ENCODE data around the gene PPP3CA.

The PPP3CA gene

GRCh38 chr4:101028886-101029285 is 318.4 kb downstream of the PPP3CA start:
- no peaks in the 10 kb centered on the region for H3K36me3 ChIP-seq (ENCODE audit: control insufficient read depth, low read depth, low read length)
- no peaks in the 10 kb centered on the region for H3K27me3 ChIP-seq (ENCODE audit: control insufficient read depth, insufficient read depth, low read length)
- no peak overlapping the region for H3K27ac ChIP-seq (ENCODE audit: low read length)
- H3K9me3 ChIP-seq (ENCODE audit: control insufficient read depth, low read depth, low read length), result no peaks in the 10 kb centered on the region
- no peak overlapping the region for H3K4me3 ChIP-seq (ENCODE audit: low read length)
- no peak overlapping the region for H3K9ac ChIP-seq (ENCODE audit: low read length)
- H3K4me1 ChIP-seq (ENCODE audit: control insufficient read depth, low read depth, low read length), result peaks cover 44% of the 10 kb centered on the region

- H3K4me1 ChIP-seq (ENCODE audit: control insufficient read depth, low read depth, low read length), result peaks cover 35% of the 10 kb centered on the region
- H3K36me3 ChIP-seq (ENCODE audit: control insufficient read depth, low read depth, low read length), result no peaks in the 10 kb centered on the region
- H3K27ac ChIP-seq (ENCODE audit: low read length), result no peak overlapping the region
- no peaks in the 10 kb centered on the region for H3K9me3 ChIP-seq (ENCODE audit: control insufficient read depth, low read depth, low read length)
- no peaks in the 10 kb centered on the region for H3K27me3 ChIP-seq (ENCODE audit: control insufficient read depth, insufficient read depth, low read length)
- H3K9ac ChIP-seq (ENCODE audit: low read length), result no peak overlapping the region
- H3K4me3 ChIP-seq (ENCODE audit: low read length), result no peak overlapping the region
These were observed 319.6 kb downstream of the PPP3CA start for GRCh38 chr4:101027721-101028120.

- no peaks in the 10 kb centered on the region for H3K9me3 ChIP-seq (ENCODE audit: control insufficient read depth, low read depth, low read length)
- no peaks in the 10 kb centered on the region for H3K36me3 ChIP-seq (ENCODE audit: control insufficient read depth, low read depth, low read length)
- no peak overlapping the region for H3K9ac ChIP-seq (ENCODE audit: low read length)
- no peaks in the 10 kb centered on the region for H3K27me3 ChIP-seq (ENCODE audit: control insufficient read depth, insufficient read depth, low read length)
- no peak overlapping the region for H3K4me3 ChIP-seq (ENCODE audit: low read length)
- peaks cover 35% of the 10 kb centered on the region for H3K4me1 ChIP-seq (ENCODE audit: control insufficient read depth, low read depth, low read length)
- no peak overlapping the region for H3K27ac ChIP-seq (ENCODE audit: low read length)
These were observed 321.6 kb downstream of the PPP3CA start for GRCh38 chr4:101025755-101026154.

GRCh38 chr4:101022151-101023024 is 324.9 kb downstream of the PPP3CA start:
- Histone ChIP-seq H3K27ac (ENCODE audit: low read length) (no peak overlapping the region), H3K9me3 (ENCODE audit: control insufficient read depth, low read depth, low read length) (no peaks in the 10 kb centered on the region), H3K4me3 (ENCODE audit: low read length) (no peak overlapping the region), H3K36me3 (ENCODE audit: control insufficient read depth, low read depth, low read length) (no peaks in the 10 kb centered on the region), H3K4me1 (ENCODE audit: control insufficient read depth, low read depth, low read length) (peaks cover 27% of the 10 kb centered on the region), H3K27me3 (ENCODE audit: control insufficient read depth, insufficient read depth, low read length) (no peaks in the 10 kb centered on the region), H3K9ac (ENCODE audit: low read length) (no peak overlapping the region)

GRCh38 chr4:101020956-101021355 is 326.4 kb downstream of the PPP3CA start:
- Histone ChIP-seq H3K4me1 (ENCODE audit: control insufficient read depth, low read depth, low read length) (peaks cover 27% of the 10 kb centered on the region), H3K9me3 (ENCODE audit: control insufficient read depth, low read depth, low read length) (no peaks in the 10 kb centered on the region), H3K9ac (ENCODE audit: low read length) (no peak overlapping the region), H3K27ac (ENCODE audit: low read length) (no peak overlapping the region), H3K4me3 (ENCODE audit: low read length) (no peak overlapping the region), H3K27me3 (ENCODE audit: control insufficient read depth, insufficient read depth, low read length) (no peaks in the 10 kb centered on the region), H3K36me3 (ENCODE audit: control insufficient read depth, low read depth, low read length) (no peaks in the 10 kb centered on the region)

GRCh38 chr4:101019941-101020401 is 327.4 kb downstream of the PPP3CA start:
- H3K27ac ChIP-seq (ENCODE audit: low read length), result no peak overlapping the region
- H3K9me3 ChIP-seq (ENCODE audit: control insufficient read depth, low read depth, low read length), result no peaks in the 10 kb centered on the region
- no peak overlapping the region for H3K9ac ChIP-seq (ENCODE audit: low read length)
- H3K4me3 ChIP-seq (ENCODE audit: low read length), result no peak overlapping the region
- peaks cover 27% of the 10 kb centered on the region for H3K4me1 ChIP-seq (ENCODE audit: control insufficient read depth, low read depth, low read length)
- no peaks in the 10 kb centered on the region for H3K27me3 ChIP-seq (ENCODE audit: control insufficient read depth, insufficient read depth, low read length)
- H3K36me3 ChIP-seq (ENCODE audit: control insufficient read depth, low read depth, low read length), result no peaks in the 10 kb centered on the region

- Histone ChIP-seq H3K36me3 (ENCODE audit: control insufficient read depth, low read depth, low read length) (no peaks in the 10 kb centered on the region), H3K9me3 (ENCODE audit: control insufficient read depth, low read depth, low read length) (no peaks in the 10 kb centered on the region), H3K4me1 (ENCODE audit: control insufficient read depth, low read depth, low read length) (peaks cover 27% of the 10 kb centered on the region), H3K9ac (ENCODE audit: low read length) (no peak overlapping the region), H3K27ac (ENCODE audit: low read length) (no peak overlapping the region), H3K27me3 (ENCODE audit: control insufficient read depth, insufficient read depth, low read length) (no peaks in the 10 kb centered on the region), H3K4me3 (ENCODE audit: low read length) (no peak overlapping the region)
These were observed 328.0 kb downstream of the PPP3CA start for GRCh38 chr4:101019313-101019712.

GRCh38 chr4:101018836-101019235 is 328.5 kb downstream of the PPP3CA start:
- Histone ChIP-seq H3K9ac (ENCODE audit: low read length) (no peak overlapping the region), H3K27me3 (ENCODE audit: control insufficient read depth, insufficient read depth, low read length) (no peaks in the 10 kb centered on the region), H3K4me3 (ENCODE audit: low read length) (no peak overlapping the region), H3K36me3 (ENCODE audit: control insufficient read depth, low read depth, low read length) (no peaks in the 10 kb centered on the region), H3K27ac (ENCODE audit: low read length) (no peak overlapping the region), H3K9me3 (ENCODE audit: control insufficient read depth, low read depth, low read length) (no peaks in the 10 kb centered on the region), H3K4me1 (ENCODE audit: control insufficient read depth, low read depth, low read length) (peaks cover 27% of the 10 kb centered on the region)

GRCh38 chr4:101014417-101014816 is 332.9 kb downstream of the PPP3CA start:
- Histone ChIP-seq H3K9ac (ENCODE audit: low read length) (no peak overlapping the region), H3K4me1 (ENCODE audit: control insufficient read depth, low read depth, low read length) (no peaks in the 10 kb centered on the region), H3K27ac (ENCODE audit: low read length) (no peak overlapping the region), H3K36me3 (ENCODE audit: control insufficient read depth, low read depth, low read length) (no peaks in the 10 kb centered on the region), H3K27me3 (ENCODE audit: control insufficient read depth, insufficient read depth, low read length) (no peaks in the 10 kb centered on the region), H3K4me3 (ENCODE audit: low read length) (no peak overlapping the region), H3K9me3 (ENCODE audit: control insufficient read depth, low read depth, low read length) (no peaks in the 10 kb centered on the region)

- H3K4me1 ChIP-seq (ENCODE audit: control insufficient read depth, low read depth, low read length), result no peaks in the 10 kb centered on the region
- no peaks in the 10 kb centered on the region for H3K36me3 ChIP-seq (ENCODE audit: control insufficient read depth, low read depth, low read length)
These were observed 336.3 kb downstream of the PPP3CA start for GRCh38 chr4:101010987-101011386.

GRCh38 chr4:101009471-101009870 is 337.9 kb downstream of the PPP3CA start:
- Histone ChIP-seq H3K27me3 (ENCODE audit: control insufficient read depth, insufficient read depth, low read length) (no peaks in the 10 kb centered on the region), H3K9me3 (ENCODE audit: control insufficient read depth, low read depth, low read length) (no peaks in the 10 kb centered on the region), H3K27ac (ENCODE audit: low read length) (no peak overlapping the region), H3K4me3 (ENCODE audit: low read length) (no peak overlapping the region), H3K9ac (ENCODE audit: low read length) (no peak overlapping the region), H3K4me1 (ENCODE audit: control insufficient read depth, low read depth, low read length) (no peaks in the 10 kb centered on the region), H3K36me3 (ENCODE audit: control insufficient read depth, low read depth, low read length) (no peaks in the 10 kb centered on the region)

More at GRCh38 chr4:101010987-101011386, 336.3 kb downstream of the PPP3CA start:
- Histone ChIP-seq H3K27ac (ENCODE audit: low read length) (no peak overlapping the region), H3K9me3 (ENCODE audit: control insufficient read depth, low read depth, low read length) (no peaks in the 10 kb centered on the region), H3K4me3 (ENCODE audit: low read length) (no peak overlapping the region), H3K27me3 (ENCODE audit: control insufficient read depth, insufficient read depth, low read length) (no peaks in the 10 kb centered on the region), H3K9ac (ENCODE audit: low read length) (no peak overlapping the region)

- Histone ChIP-seq H3K9me3 (ENCODE audit: control insufficient read depth, low read depth, low read length) (no peaks in the 10 kb centered on the region), H3K27ac (ENCODE audit: low read length) (no peak overlapping the region), H3K4me1 (ENCODE audit: control insufficient read depth, low read depth, low read length) (no peaks in the 10 kb centered on the region), H3K4me3 (ENCODE audit: low read length) (no peak overlapping the region), H3K27me3 (ENCODE audit: control insufficient read depth, insufficient read depth, low read length) (no peaks in the 10 kb centered on the region), H3K9ac (ENCODE audit: low read length) (no peak overlapping the region), H3K36me3 (ENCODE audit: control insufficient read depth, low read depth, low read length) (no peaks in the 10 kb centered on the region)
These were observed 338.8 kb downstream of the PPP3CA start for GRCh38 chr4:101008503-101008902.

All from iPS-18a (cell line).